22Rv1 (cell line): ENCODE measurements around the gene SERTAD3.
"Not testable (repeated sequence)": the region's sequence is repeated elsewhere in the genome, so short reads cannot be mapped to it uniquely, and the experiment has no call there.

Experiments
- H3K27ac ChIP-seq: fragments of 450-650 bp; 2 replicates; pipeline ENCODE4 v1.5.1; 2017
- ZFX ChIP-seq: fragments of 450-650 bp; IDR thresholded peaks from 2 replicates; pipeline ENCODE4 v1.6.1; 2017; ENCODE audit warnings: antibody characterized with exemption, borderline replicate concordance
- TF ChIP-seq, protein P1 (sequence below): fragments of 450-650 bp; IDR thresholded peaks from 2 replicates; pipeline ENCODE4 v1.5.1; 2017; ENCODE audit warnings: mild to moderate bottlenecking

SERTAD3 gene, protein sequence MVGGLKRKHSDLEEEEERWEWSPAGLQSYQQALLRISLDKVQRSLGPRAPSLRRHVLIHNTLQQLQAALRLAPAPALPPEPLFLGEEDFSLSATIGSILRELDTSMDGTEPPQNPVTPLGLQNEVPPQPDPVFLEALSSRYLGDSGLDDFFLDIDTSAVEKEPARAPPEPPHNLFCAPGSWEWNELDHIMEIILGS

DNA sequence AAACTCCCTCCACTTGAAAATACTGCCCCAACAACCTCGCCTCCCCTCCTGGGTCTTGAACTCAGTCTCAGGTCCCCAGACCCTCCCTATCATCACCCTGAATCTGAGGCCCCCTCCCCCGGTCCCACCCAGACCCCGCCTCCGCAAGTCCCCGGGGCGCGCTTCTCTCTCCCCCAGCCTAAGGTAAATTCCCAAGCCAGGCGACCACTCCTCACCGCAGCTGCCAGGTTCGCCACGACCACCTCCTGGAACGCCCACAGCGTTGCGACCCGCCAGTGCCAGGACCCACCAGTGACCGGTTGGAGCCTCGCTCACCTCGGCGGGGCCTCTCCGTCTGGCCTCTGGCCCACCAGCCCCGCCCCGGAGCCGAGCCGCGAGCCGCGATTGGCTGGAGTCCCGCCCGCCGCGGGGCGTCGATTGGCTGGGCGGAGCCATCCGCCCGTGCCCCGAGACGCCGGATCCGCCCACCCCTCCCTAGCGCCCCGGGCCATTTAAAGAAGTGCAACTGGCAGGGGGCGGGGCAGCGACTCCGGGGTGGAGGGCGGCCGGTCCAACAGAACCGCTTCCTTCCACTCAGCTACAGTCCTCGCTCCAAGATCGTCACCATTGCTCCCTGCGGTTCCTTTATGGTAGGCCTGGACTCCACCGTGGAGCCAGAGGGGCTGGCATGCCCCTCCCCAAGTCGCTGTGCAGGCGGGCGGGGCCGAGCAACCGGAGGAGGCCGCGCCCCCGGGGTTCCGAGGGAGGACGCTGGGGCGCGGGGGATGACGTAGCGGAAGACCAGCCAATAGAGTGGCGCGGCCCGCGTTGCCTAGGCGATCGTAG lies at the start of gene SERTAD3:
Gene SERTAD3 (minus strand): TSS at position 336 of the 825 bp plus-strand sequence. CDS start 2,255 bp downstream, outside the sequence.
- no peak for TF ChIP-seq ZFX
- TF ChIP-seq, protein P1, sequence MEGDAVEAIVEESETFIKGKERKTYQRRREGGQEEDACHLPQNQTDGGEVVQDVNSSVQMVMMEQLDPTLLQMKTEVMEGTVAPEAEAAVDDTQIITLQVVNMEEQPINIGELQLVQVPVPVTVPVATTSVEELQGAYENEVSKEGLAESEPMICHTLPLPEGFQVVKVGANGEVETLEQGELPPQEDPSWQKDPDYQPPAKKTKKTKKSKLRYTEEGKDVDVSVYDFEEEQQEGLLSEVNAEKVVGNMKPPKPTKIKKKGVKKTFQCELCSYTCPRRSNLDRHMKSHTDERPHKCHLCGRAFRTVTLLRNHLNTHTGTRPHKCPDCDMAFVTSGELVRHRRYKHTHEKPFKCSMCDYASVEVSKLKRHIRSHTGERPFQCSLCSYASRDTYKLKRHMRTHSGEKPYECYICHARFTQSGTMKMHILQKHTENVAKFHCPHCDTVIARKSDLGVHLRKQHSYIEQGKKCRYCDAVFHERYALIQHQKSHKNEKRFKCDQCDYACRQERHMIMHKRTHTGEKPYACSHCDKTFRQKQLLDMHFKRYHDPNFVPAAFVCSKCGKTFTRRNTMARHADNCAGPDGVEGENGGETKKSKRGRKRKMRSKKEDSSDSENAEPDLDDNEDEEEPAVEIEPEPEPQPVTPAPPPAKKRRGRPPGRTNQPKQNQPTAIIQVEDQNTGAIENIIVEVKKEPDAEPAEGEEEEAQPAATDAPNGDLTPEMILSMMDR, result no peak
- H3K27ac ChIP-seq, result peak within 1 kb of the TSS; percentile 96

DNA sequence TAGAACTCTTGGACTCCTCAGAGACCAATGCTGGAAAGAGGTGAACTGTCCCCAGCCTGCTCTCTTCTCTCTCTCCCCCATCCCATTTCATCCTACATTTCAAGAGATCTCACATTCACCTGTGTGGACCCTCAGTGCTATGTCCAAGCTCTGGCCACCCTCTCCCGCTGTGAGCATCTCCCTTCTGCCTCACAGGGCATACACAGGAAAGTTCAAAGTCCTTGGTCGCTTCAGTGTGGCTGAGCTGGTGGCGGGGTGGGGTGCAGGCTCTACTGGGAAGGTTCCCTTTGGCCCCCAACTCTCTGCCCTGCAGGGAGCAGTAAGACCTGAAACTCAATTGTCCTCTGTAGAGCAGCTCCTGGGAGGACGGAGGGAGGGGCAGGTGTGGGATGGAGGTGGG lies 49.6 kb upstream of the SERTAD3 start:
- no peak overlapping the region for H3K27ac ChIP-seq

DNA sequence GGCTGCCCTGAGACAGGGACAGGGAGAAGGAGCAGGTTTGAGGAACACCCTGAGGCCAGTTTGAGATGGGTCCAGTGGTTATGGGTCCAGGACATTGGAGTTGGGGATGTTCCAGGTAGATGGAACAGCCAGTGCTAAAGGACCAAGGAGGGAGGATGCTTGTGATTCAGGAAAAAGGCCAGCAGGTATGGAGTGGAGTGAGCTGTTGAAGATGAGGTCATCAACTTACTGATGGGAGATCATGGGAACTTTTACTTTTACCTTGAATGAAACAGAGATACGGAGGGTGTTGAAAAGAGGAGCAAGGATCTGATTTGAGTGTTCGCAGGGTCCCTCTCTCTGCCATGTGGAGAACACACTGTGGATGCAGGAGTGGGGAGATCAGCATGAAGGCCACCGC lies 48.1 kb upstream of the SERTAD3 start:
- TF ChIP-seq, protein P1, result no peak
- no peak for TF ChIP-seq ZFX
- H3K27ac ChIP-seq, result no peak overlapping the region

More for the DNA sequence above, 49.6 kb upstream of the SERTAD3 start:
- TF ChIP-seq, protein P1, result no peak
- TF ChIP-seq ZFX, result no peak

DNA sequence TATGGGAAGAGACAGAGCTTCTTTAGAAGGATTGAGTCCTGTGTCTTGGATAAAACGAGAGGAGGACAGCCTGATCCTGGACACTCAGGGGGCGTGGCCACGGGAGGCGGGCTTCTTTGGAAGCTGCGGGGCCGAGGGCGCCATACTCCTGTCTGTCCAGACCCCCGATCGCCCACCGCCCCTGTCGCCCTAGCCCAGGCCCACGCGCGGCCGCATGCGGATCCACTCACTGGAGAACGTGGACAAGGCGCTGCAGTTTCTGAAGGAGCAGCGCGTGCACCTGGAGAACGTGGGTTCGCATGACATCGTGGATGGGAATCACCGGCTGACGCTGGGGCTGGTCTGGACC lies 45.7 kb upstream of the SERTAD3 start:
- no peak for TF ChIP-seq ZFX
- TF ChIP-seq, protein P1, result no peak
- H3K27ac ChIP-seq, result peak overlapping the region; percentile 57

DNA sequence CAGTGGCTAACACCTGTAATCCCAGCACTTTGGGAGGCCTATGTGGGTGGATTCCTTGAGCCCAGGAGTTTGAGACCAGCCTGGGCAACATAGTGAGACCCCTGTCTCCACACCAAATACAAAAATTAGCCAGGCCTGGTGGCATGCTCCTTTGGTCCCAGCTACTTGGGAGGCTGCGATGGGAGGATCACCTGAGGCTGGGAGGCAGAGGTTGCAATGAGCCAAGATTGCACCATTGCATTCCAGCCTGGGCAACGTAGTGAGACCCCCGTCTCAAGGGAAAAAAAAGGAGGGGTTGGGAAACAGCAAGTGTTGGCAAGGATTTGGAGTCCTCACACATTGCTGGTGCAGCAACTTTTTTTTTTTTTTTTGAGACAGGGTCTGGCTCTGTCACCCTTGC lies 41.9 kb upstream of the SERTAD3 start:
- TF ChIP-seq ZFX, result no peak
- TF ChIP-seq, protein P1, result no peak
- H3K27ac ChIP-seq, result no peak overlapping the region

DNA sequence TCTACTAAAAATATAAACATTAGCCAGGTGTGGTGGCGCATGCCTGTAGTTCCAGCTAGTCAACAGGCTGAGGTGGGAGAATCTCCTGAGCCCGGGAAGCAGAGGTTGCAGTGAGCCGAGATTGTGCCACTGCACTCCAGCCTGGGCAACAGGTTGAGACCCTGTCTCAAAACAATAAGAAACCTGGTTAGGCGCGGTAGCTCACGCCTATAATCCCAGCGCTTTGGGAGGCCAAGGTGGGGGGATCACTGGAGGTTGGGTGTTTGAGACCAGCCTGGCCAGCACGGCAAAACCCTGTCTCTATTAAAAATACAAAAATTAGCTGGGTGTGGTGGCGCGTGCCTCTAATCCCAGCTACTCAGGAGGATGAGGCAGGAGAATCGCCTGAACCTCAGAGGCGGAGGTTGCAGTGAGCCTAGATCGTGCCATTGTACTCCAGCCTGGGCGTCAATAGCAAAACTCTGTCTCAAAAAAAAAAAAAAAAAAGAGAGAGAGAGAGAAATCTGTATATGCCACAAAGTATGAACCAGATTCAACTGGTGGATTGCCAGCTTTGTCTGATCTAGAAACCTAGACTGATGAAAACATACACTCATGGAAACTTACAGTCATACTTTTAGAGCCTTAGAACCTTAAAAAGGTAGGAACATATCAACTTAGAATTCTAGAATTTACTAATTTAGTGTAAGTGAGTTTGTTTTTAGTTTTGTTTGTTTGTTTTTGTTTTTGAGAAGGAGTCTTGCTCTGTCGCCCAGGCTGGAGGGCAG lies 31.9 kb upstream of the SERTAD3 start:
- not testable (repeated sequence) for H3K27ac ChIP-seq

DNA sequence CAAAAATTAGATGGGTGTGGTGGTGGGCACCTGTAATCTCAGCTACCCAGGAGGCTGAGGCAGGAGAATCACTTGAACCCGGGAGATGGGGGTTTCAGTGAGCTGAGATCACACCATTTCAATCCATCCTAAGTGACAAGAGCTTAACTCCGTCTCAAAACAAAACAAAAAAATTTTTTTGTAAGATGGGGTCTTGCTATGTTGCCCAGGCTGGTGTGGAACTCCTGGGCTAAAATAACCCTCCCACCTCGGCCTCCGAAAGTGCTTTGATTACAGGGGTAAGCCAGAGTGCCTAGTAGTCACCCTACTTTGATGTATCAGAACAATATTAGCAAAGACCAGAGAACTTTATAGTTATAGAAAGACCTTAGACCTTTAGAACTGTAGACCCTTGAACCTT lies 30.6 kb upstream of the SERTAD3 start:
- TF ChIP-seq, protein P1, result no peak
- no peak for TF ChIP-seq ZFX
- no peak overlapping the region for H3K27ac ChIP-seq
